Osteoblast (primary cell): ENCODE results near the gene DNAI1. TPM values are rescaled to one million over a fixed set of nuclear protein-coding genes. Genes with fewer than 3 reads are reported as not detected.

Experiments
- DNase-seq: peaks from one replicate; pipeline ENCODE4 v3.0.0; 2011; ENCODE audit warnings: low spot score, mixed read lengths; ENCODE audit not compliant: insufficient read length; ENCODE audit errors: missing footprints
- H2AFZ ChIP-seq: 2 replicates; pipeline ENCODE4 v1.6.0; 2011; ENCODE audit warnings: mild to moderate bottlenecking, low read length
- H3K27ac ChIP-seq: 2 replicates; pipeline ENCODE4 v1.5.1; 2011; ENCODE audit warnings: mild to moderate bottlenecking, low read depth, low read length, moderate library complexity
- H3K27me3 ChIP-seq: 2 replicates; pipeline ENCODE4 v1.6.0; 2012; ENCODE audit warnings: mild to moderate bottlenecking, control low read depth, inconsistent platforms, low read length, moderate library complexity; ENCODE audit not compliant: insufficient read depth
- H3K36me3 ChIP-seq: 2 replicates; pipeline ENCODE4 v1.5.1; 2011; ENCODE audit warnings: mild to moderate bottlenecking, low read length, control low read depth, moderate library complexity; ENCODE audit not compliant: insufficient read depth
- H3K4me1 ChIP-seq: 2 replicates; pipeline ENCODE4 v1.5.1; 2011; ENCODE audit warnings: mild to moderate bottlenecking, low read length, control low read depth, moderate library complexity; ENCODE audit not compliant: insufficient read depth
- H3K4me2 ChIP-seq: 2 replicates; pipeline ENCODE4 v1.6.0; 2011; ENCODE audit warnings: mild to moderate bottlenecking, low read length; ENCODE audit not compliant: insufficient read depth
- H3K4me3 ChIP-seq: fragments of 200-600 bp; sonication (generic); 3 replicates; pipeline ENCODE4 v1.5.1; 2012; ENCODE audit warnings: mild to moderate bottlenecking, low read length, inconsistent platforms; ENCODE audit not compliant: insufficient read depth
- H3K79me2 ChIP-seq: 2 replicates; pipeline ENCODE4 v1.6.0; 2012; ENCODE audit warnings: mild to moderate bottlenecking, low read length, control low read depth, inconsistent platforms; ENCODE audit not compliant: insufficient read depth
- H3K9me3 ChIP-seq: 2 replicates; pipeline ENCODE4 v1.5.1; 2011; ENCODE audit warnings: low read depth, low read length, control low read depth
- H4K20me1 ChIP-seq: 2 replicates; pipeline ENCODE4 v1.6.0; 2012; ENCODE audit warnings: mild to moderate bottlenecking, low read length, control low read depth; ENCODE audit not compliant: insufficient read depth
- small RNA-seq: library from RNA; depleted of rRNA; stranded (forward); fragments of <200 nt; gene quantifications from one replicate; pipeline ENCODE3, GENCODE V24; 2012
- total RNA-seq: library from RNA; depleted of rRNA; stranded (reverse); fragments of >200 nt; gene quantifications from 2 replicates; pipeline ENCODE4 v1.2.3, GENCODE V29; 2012
- TF ChIP-seq, protein P1 (sequence below): IDR thresholded peaks from 2 replicates; pipeline ENCODE4 v1.5.1; 2011; ENCODE audit warnings: mild to moderate bottlenecking, low read depth, low read length, moderate library complexity; ENCODE audit errors: extremely low read depth

Gene DNAI1
- total RNA-seq, 1 donor, result 47.4 TPM

DNA sequence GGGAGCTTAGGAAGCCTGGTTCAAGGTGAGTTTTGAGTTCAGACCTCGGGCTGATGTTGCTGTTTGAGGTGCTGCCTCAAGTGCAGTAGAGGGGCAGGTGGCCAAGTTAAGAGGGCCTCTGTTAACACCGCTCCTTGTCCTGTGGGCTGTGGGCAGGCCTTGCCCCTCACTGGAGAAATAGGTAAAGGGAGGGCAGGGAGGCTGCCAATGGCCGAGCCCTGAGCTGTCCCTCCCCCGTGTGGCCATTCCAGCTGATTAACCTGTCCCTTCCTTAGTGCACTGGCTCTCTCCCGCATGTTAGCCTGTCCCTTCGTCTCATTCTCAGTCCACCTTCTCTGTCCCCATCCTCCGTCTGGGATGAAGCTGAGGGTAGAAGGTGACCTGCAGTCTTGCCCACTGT is 109.5 kb downstream of the DNAI1 start:
- H3K4me3 ChIP-seq, result no peak overlapping the region
- H3K27ac ChIP-seq, result no peak overlapping the region
- H3K79me2 ChIP-seq, result no peaks in the 10 kb centered on the region
- H3K9me3 ChIP-seq, result no peaks in the 10 kb centered on the region
- H3K27me3 ChIP-seq, result peaks cover 11% of the 10 kb centered on the region
- no peaks in the 10 kb centered on the region for H4K20me1 ChIP-seq
- no peaks in the 10 kb centered on the region for H3K4me1 ChIP-seq
- TF ChIP-seq, protein P1, sequence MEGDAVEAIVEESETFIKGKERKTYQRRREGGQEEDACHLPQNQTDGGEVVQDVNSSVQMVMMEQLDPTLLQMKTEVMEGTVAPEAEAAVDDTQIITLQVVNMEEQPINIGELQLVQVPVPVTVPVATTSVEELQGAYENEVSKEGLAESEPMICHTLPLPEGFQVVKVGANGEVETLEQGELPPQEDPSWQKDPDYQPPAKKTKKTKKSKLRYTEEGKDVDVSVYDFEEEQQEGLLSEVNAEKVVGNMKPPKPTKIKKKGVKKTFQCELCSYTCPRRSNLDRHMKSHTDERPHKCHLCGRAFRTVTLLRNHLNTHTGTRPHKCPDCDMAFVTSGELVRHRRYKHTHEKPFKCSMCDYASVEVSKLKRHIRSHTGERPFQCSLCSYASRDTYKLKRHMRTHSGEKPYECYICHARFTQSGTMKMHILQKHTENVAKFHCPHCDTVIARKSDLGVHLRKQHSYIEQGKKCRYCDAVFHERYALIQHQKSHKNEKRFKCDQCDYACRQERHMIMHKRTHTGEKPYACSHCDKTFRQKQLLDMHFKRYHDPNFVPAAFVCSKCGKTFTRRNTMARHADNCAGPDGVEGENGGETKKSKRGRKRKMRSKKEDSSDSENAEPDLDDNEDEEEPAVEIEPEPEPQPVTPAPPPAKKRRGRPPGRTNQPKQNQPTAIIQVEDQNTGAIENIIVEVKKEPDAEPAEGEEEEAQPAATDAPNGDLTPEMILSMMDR, result no peak
- no peak for DNase-seq
- H2AFZ ChIP-seq, result no peak overlapping the region
- H3K36me3 ChIP-seq, result no peaks in the 10 kb centered on the region
- H3K4me2 ChIP-seq, result no peak overlapping the region

DNA sequence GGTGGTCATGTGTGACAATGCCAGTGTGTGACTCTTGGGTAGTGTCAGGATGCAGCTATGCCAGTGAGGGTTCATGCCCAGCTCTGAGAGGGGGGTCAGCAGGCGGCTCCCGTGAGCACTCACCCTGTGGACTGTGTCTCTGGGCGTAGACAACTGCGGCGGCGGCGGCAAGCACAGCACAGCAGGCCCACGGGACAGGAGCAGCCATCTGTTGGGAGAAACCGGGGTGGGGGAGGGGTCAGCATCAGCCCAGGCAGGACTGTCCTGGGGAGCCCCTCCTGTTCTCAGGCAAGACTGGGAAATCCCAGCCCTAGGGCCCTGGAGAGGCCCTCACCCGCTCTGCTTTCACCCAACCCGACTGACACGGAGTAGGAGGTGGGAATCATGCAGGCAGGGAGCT is 110.2 kb downstream of the DNAI1 start:
- Histone ChIP-seq H3K27me3 (peaks cover 11% of the 10 kb centered on the region), H2AFZ (no peak overlapping the region)

GRCh38 chr9:34570376-34570775 is 111.8 kb downstream of the DNAI1 start:
- TF ChIP-seq, protein P1, result no peak
- Histone ChIP-seq H3K4me2 (no peak overlapping the region), H2AFZ (no peak overlapping the region), H3K36me3 (no peaks in the 10 kb centered on the region), H3K79me2 (no peaks in the 10 kb centered on the region), H3K4me3 (no peak overlapping the region), H3K27me3 (peaks cover 11% of the 10 kb centered on the region), H3K9me3 (no peaks in the 10 kb centered on the region), H3K4me1 (no peaks in the 10 kb centered on the region), H4K20me1 (no peaks in the 10 kb centered on the region), H3K27ac (no peak overlapping the region)
- no peak for DNase-seq

More for the DNA sequence above, 110.2 kb downstream of the DNAI1 start:
- no peaks in the 10 kb centered on the region for H3K4me1 ChIP-seq
- no peak overlapping the region for H3K4me2 ChIP-seq
- no peaks in the 10 kb centered on the region for H3K36me3 ChIP-seq
- H3K27ac ChIP-seq, result no peak overlapping the region
- DNase-seq, result no peak
- H3K79me2 ChIP-seq, result no peaks in the 10 kb centered on the region
- H3K9me3 ChIP-seq, result no peaks in the 10 kb centered on the region
- TF ChIP-seq, protein P1, result no peak
- no peak overlapping the region for H3K4me3 ChIP-seq
- H4K20me1 ChIP-seq, result no peaks in the 10 kb centered on the region

Small RNA genes lying within 50 kb of the gene (small RNA-seq; reads per million reads assigned to genes)
- gene RN7SKP24, result not detected

Other genes starting within 250 kb of the DNAI1 start
- gene KIF24, start 129.5 kb upstream of the DNAI1 start, total RNA-seq, result 1.8 TPM in 2 replicates
- gene NUDT2, start 129.2 kb upstream of the DNAI1 start, total RNA-seq, result 15.2 and 18.3 TPM in 2 replicates
- 0.36 and 0.88 TPM in 2 replicates for gene MYORG, start 81.9 kb upstream of the DNAI1 start, total RNA-seq
- gene FAM219A, start 235 bp upstream of the DNAI1 start, total RNA-seq, result 8.5 and 9.4 TPM in 2 replicates
- under 0.01 and 0.29 TPM in 2 replicates for gene ENHO, start 64.2 kb downstream of the DNAI1 start, total RNA-seq
- gene CNTFR, start 130.9 kb downstream of the DNAI1 start, total RNA-seq, result under 0.01 TPM in 1 of 2 replicates, not detected in the other
- 17.7 and 19.2 TPM in 2 replicates for gene RPP25L, start 153.3 kb downstream of the DNAI1 start, total RNA-seq
- gene DCTN3, start 161.7 kb downstream of the DNAI1 start, total RNA-seq, result 84.0 and 90.5 TPM in 2 replicates
- under 0.01 TPM in 1 of 2 replicates, not detected in the other for gene ARID3C, start 170.3 kb downstream of the DNAI1 start, total RNA-seq
- gene SIGMAR1, start 179.0 kb downstream of the DNAI1 start, total RNA-seq, result 72.7 and 73.4 TPM in 2 replicates
- gene GALT, start 187.9 kb downstream of the DNAI1 start, total RNA-seq, result 32.6 and 38.9 TPM in 2 replicates
- gene IL11RA, start 193.4 kb downstream of the DNAI1 start, total RNA-seq, result 34.4 and 38.0 TPM in 2 replicates
- gene CCL27, start 203.9 kb downstream of the DNAI1 start, total RNA-seq, result 0.36 TPM in 1 of 2 replicates, not detected in the other
- not detected in 2 replicates for gene CCL19, start 232.5 kb downstream of the DNAI1 start, total RNA-seq